ENCODE measurements around the gene RAPGEF5.
"Not testable (repeated sequence)": the region's sequence is repeated elsewhere in the genome, so short reads cannot be mapped to it uniquely, and the experiment has no call there.

The RAPGEF5 gene

GRCh38 chr7:22083704-22084240 lies 273.2 kb downstream of the RAPGEF5 start:
- peaks cover 25% of the 10 kb centered on the region for H3K27me3 ChIP-seq (ENCODE audit: insufficient read depth, low read length)
- peaks cover 4% of the 10 kb centered on the region for H3K9me3 ChIP-seq (ENCODE audit: insufficient read depth, low read depth, low read length)
- peak overlapping the region; percentile 73; the same call in 1 of the 2 replicates for H3K9ac ChIP-seq (ENCODE audit: low read depth, low read length)
- no peak overlapping the region for H3K27ac ChIP-seq (ENCODE audit: low read length)
- H3K36me3 ChIP-seq (ENCODE audit: insufficient read depth, low read depth, low read length) = no peaks in the 10 kb centered on the region
- H3K4me1 ChIP-seq (ENCODE audit: insufficient read depth, low read length) = peaks cover 5% of the 10 kb centered on the region; the same call in 1 of the 2 replicates
- H3K4me3 ChIP-seq (ENCODE audit: low read length) = peak overlapping the region; percentile 83

- H3K9ac ChIP-seq (ENCODE audit: low read depth, low read length) = peak overlapping the region; percentile 73; the same call in 1 of the 2 replicates
- no peak overlapping the region for H3K27ac ChIP-seq (ENCODE audit: low read length)
These were observed 273.9 kb downstream of the RAPGEF5 start for GRCh38 chr7:22082886-22083703.

GRCh38 chr7:22082553-22082885 lies 274.4 kb downstream of the RAPGEF5 start:
- no peak overlapping the region for H3K27ac ChIP-seq (ENCODE audit: low read length)
- H3K4me1 ChIP-seq (ENCODE audit: insufficient read depth, low read length) = peaks cover 5% of the 10 kb centered on the region; the same call in 1 of the 2 replicates
- peaks cover 4% of the 10 kb centered on the region for H3K9me3 ChIP-seq (ENCODE audit: insufficient read depth, low read depth, low read length)
- H3K36me3 ChIP-seq (ENCODE audit: insufficient read depth, low read depth, low read length) = no peaks in the 10 kb centered on the region
- H3K4me3 ChIP-seq (ENCODE audit: low read length) = peak overlapping the region; percentile 83
- H3K9ac ChIP-seq (ENCODE audit: low read depth, low read length) = peak overlapping the region; percentile 9; the same call in 1 of the 2 replicates
- H3K27me3 ChIP-seq (ENCODE audit: insufficient read depth, low read length) = peaks cover 25% of the 10 kb centered on the region

More at GRCh38 chr7:22082886-22083703, 273.9 kb downstream of the RAPGEF5 start:
- Histone ChIP-seq H3K4me3 (ENCODE audit: low read length) (peak overlapping the region; percentile 83), H3K27me3 (ENCODE audit: insufficient read depth, low read length) (peaks cover 25% of the 10 kb centered on the region), H3K4me1 (ENCODE audit: insufficient read depth, low read length) (peaks cover 5% of the 10 kb centered on the region; the same call in 1 of the 2 replicates), H3K9me3 (ENCODE audit: insufficient read depth, low read depth, low read length) (peaks cover 4% of the 10 kb centered on the region), H3K36me3 (ENCODE audit: insufficient read depth, low read depth, low read length) (no peaks in the 10 kb centered on the region)

GRCh38 chr7:22080219-22080618 lies 276.7 kb downstream of the RAPGEF5 start:
- not testable (repeated sequence) for H3K36me3 ChIP-seq (ENCODE audit: insufficient read depth, low read depth, low read length); H3K27ac ChIP-seq (ENCODE audit: low read length); H3K4me3 ChIP-seq (ENCODE audit: low read length); H3K9ac ChIP-seq (ENCODE audit: low read depth, low read length); H3K9me3 ChIP-seq (ENCODE audit: insufficient read depth, low read depth, low read length); H3K4me1 ChIP-seq (ENCODE audit: insufficient read depth, low read length)
- peaks cover 25% of the 10 kb centered on the region for H3K27me3 ChIP-seq (ENCODE audit: insufficient read depth, low read length)

GRCh38 chr7:22078872-22079271 lies 278.1 kb downstream of the RAPGEF5 start:
- not testable (repeated sequence) for H3K9me3 ChIP-seq (ENCODE audit: insufficient read depth, low read depth, low read length); H3K4me1 ChIP-seq (ENCODE audit: insufficient read depth, low read length); H3K27ac ChIP-seq (ENCODE audit: low read length); H3K4me3 ChIP-seq (ENCODE audit: low read length); H3K36me3 ChIP-seq (ENCODE audit: insufficient read depth, low read depth, low read length); H3K9ac ChIP-seq (ENCODE audit: low read depth, low read length)
- H3K27me3 ChIP-seq (ENCODE audit: insufficient read depth, low read length) = peaks cover 16% of the 10 kb centered on the region

GRCh38 chr7:22075561-22075960 lies 281.4 kb downstream of the RAPGEF5 start:
- Histone ChIP-seq H3K27me3 (ENCODE audit: insufficient read depth, low read length) (no peaks in the 10 kb centered on the region), H3K27ac (ENCODE audit: low read length) (no peak overlapping the region), H3K4me3 (ENCODE audit: low read length) (no peak overlapping the region), H3K9me3 (ENCODE audit: insufficient read depth, low read depth, low read length) (peaks cover 4% of the 10 kb centered on the region), H3K36me3 (ENCODE audit: insufficient read depth, low read depth, low read length) (no peaks in the 10 kb centered on the region), H3K9ac (ENCODE audit: low read depth, low read length) (no peak overlapping the region), H3K4me1 (ENCODE audit: insufficient read depth, low read length) (no peaks in the 10 kb centered on the region)

- no peaks in the 10 kb centered on the region for H3K4me1 ChIP-seq (ENCODE audit: insufficient read depth, low read length)
- no peaks in the 10 kb centered on the region for H3K36me3 ChIP-seq (ENCODE audit: insufficient read depth, low read depth, low read length)
- H3K9me3 ChIP-seq (ENCODE audit: insufficient read depth, low read depth, low read length) = no peaks in the 10 kb centered on the region; the same call in 1 of the 2 replicates
- no peaks in the 10 kb centered on the region for H3K27me3 ChIP-seq (ENCODE audit: insufficient read depth, low read length)
- H3K27ac ChIP-seq (ENCODE audit: low read length) = no peak overlapping the region
- H3K9ac ChIP-seq (ENCODE audit: low read depth, low read length) = no peak overlapping the region
- no peak overlapping the region for H3K4me3 ChIP-seq (ENCODE audit: low read length)
These were observed 282.1 kb downstream of the RAPGEF5 start for GRCh38 chr7:22074897-22075296.
